Heart left ventricle (tissue), 13 donors: ENCODE results near the gene PPM1K.

Experiments used
- POLR2A ChIP-seq, 2 donors: fragments of 450-650 bp; IDR thresholded peaks; one replicate each; pipeline ENCODE4 v1.6.1; 2017; ENCODE audit warnings: antibody characterized with exemption in 2 of 2, mild to moderate bottlenecking in 2 of 2, moderate library complexity in 2 of 2
- TF ChIP-seq, protein P1 (sequence below), 12 donors: fragments of 200-600 bp; sonication (generic) in 4 of 12; IDR thresholded peaks; one replicate each; pipeline versions ENCODE4 v1.5.0 to v1.8.0; 2018 to 2022; ENCODE audit warnings: antibody characterized with exemption in 12 of 12, mild to moderate bottlenecking in 5 of 12
- donor health status: ischemic (EF 13 %, LVEDD 7.1; RV severe dilation, severe dysfunction).
- donor health status: DM: no; HTN: yes; CAD: no.
- donor health status: DM: no; HTN: no; CAD: no.
- donor health status: ischemic (EF 25% LVEDD 6.9; RV normal size, moderate dysfunction).
- donor health status: ischemic (EF 25% LVEDD 5.7; RV mildly dilated, moderate dysfunction).
- donor health status: ischemic (EF 35%, LVEDD 5.7; RV mildly dilated, moderate dysfunction).
- donor health status: nonischemic (EF 11% LVEDD 7.7; RV severe dilation, severe dysfunction).
- donor health status: DM: yes; HTN: yes; CAD: no.
- donor health status: PGD.
- donor health status: ischemic (EF 29% LVEDD 5.4; RV normal size, mild dysfunction).
- donor health status: nonischemic (EF 23%, LVEDD 6.1; RV moderate dilation, normal function).

DNA sequence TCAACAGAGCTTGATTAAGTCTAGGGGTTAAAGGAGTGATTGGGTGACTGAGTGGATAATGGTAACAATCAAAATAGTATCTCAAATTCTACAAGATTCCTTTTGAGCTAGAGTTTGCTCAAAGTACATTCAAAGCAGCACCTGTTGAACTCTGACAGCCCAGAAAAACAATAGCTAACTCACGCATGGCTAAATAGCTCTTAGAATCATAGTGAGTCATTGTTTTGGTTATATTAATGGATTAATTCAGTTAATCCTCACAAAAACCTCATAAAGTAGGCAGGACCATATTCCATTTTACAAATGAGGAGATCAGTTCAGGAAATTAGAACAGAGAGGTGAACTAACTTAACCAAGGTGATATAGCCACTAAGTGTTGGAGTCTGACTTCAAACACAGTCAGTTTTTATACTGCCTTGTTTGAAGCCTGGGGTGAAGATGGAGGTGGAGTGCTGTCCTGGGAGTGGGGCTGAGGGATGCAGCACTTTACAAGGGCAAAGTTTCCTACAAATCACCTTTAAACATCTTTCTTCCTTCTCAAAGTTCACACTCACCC, 35.9 kb upstream of the PPM1K start:
- no peak for TF ChIP-seq POLR2A (IDR thresholded peaks at IDR 0.05)
- TF ChIP-seq, protein P1, sequence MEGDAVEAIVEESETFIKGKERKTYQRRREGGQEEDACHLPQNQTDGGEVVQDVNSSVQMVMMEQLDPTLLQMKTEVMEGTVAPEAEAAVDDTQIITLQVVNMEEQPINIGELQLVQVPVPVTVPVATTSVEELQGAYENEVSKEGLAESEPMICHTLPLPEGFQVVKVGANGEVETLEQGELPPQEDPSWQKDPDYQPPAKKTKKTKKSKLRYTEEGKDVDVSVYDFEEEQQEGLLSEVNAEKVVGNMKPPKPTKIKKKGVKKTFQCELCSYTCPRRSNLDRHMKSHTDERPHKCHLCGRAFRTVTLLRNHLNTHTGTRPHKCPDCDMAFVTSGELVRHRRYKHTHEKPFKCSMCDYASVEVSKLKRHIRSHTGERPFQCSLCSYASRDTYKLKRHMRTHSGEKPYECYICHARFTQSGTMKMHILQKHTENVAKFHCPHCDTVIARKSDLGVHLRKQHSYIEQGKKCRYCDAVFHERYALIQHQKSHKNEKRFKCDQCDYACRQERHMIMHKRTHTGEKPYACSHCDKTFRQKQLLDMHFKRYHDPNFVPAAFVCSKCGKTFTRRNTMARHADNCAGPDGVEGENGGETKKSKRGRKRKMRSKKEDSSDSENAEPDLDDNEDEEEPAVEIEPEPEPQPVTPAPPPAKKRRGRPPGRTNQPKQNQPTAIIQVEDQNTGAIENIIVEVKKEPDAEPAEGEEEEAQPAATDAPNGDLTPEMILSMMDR (IDR thresholded peaks at IDR 0.05), result no peak
